Fibroblast of skin of back (primary cell): ENCODE results near the gene SSC4D.
"Not testable (repeated sequence)": the region's sequence is repeated elsewhere in the genome, so short reads cannot be mapped to it uniquely, and the experiment has no call there.

ENCODE experiments used
- DNase-seq: peaks from one replicate; pipeline ENCODE4 v3.0.0-alpha.2; 2013

Gene SSC4D

DNA sequence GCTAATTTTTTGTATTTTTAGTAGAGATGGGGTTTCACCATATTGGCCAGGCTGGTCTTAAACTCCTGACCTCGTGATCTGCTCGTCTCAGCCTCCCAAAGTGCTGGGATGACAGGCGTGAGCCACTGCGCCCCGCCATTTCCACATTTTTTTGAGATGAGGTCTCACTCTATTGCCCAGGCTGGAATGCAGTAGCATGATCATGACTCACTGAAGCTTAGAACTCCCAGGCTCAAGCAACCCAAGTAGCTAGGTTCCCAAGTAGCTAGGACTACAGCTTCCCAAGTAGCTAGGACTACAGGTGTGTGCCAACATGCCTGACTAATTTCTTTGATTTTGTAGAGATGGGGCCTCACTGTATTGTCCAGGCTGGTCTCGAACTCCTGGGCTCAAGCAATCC lies 11.6 kb upstream of the SSC4D start:
- peak; percentile 93 for DNase-seq

DNA sequence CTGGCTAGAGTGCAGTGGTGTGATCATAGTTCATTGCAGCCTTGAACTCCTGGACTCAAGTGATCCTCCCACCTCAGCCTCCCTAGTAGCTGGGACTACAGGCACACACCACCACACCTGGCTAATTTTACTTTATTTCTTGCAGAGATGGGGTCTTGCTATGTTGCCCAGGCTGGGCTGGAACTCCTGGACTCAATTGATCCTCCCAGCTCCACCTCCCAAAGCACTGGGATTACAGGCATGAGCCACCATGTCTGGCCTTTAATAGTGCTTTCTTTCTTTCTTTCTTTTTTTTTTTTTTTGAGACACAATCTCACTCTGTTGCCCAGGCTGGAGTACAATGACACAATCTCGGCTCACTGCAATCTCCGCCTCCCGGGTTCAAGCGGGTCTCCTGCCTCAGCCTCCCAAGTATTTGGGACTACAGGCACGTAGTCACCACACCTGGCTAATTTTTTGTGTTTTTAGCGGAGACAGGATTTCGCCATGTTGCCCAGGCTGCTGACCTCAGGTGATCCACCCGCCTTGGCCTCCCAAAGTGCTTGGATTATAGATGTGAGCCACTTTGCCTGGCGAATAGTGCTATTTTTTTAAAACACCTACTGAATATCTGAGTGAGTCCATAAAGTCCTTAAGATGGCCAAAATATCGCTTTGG lies 8.3 kb upstream of the SSC4D start:
- not testable (repeated sequence) for DNase-seq

DNA sequence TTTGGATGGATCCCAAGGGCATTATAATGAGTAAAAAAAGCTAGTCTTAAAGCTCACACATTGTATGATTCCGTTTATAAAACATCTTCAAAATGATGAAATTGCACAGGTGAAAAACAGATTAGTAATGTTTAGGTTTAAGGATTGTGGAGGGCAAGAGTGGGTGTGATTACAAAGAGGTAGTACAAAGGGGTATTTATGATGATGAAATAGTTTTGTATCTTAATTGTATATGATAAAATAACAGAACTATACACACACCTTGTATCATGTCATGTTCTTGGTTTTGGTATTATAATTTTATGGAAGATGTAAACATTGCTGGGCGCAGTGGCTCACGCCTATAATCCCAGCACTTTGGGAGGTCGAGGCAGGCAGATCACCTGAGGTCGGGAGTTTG lies 2.8 kb upstream of the SSC4D start:
- no peak for DNase-seq

DNA sequence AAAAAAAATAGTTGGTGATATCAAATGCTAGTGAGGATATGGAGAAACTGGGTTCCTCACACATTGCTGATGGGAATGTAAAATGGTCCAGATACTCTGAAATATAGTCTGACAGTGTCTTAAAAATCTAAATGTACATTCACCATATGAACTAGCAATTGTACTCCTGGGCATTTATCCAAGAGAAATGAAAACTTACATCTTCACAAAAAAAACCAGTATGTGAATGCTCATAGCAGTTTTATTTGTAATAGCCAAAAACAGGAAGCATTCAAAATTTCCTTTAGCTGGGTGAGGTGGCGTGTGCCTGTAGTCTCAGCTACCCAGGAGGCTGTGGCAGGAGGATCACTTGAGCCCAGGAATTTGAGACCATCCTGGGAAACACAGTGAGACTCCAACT lies 2.1 kb upstream of the SSC4D start:
- DNase-seq: peak; percentile 45

DNA sequence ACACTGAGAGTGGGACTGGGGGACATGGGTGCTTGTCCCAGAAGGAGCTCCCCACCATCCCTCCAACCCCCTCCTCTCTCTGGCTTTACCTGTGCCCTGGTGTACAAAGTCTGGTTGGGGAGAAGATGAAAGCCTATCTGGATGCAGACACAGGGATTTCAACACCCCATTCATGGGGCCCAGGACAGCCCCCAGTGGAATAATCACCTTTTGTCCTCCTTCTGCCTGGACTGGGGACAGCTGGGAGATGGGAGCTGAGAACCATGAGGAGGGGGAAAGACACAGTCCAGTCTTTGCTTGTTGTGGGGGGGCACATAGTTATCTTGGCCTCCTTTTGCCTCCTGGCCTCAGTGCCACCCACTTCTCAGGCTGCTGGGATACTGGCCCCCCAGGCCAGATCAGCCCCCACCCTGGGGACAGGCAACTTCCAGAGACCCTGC lies 1.4 kb downstream of the SSC4D start:
- DNase-seq: no peak

DNA sequence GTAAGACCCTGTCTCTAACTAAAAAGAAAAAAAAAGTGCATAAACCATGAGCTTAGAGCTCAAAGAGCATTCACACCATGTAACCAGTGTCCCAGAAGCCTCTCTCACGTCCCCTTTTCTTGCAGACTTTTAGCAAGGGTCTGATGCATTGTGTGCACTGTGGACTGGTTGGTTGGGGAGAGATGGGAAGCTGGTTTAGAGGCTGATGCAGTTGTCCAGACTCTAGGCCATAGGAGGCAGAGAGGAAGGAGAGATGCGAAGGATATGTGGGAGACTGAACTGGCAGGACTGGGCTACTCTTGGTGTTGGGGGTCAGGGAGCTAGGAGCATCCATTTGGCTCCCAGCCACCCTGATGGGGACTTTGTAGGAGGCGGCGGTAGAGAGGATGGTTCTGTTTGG lies 1.8 kb downstream of the SSC4D start:
- DNase-seq: no peak

DNA sequence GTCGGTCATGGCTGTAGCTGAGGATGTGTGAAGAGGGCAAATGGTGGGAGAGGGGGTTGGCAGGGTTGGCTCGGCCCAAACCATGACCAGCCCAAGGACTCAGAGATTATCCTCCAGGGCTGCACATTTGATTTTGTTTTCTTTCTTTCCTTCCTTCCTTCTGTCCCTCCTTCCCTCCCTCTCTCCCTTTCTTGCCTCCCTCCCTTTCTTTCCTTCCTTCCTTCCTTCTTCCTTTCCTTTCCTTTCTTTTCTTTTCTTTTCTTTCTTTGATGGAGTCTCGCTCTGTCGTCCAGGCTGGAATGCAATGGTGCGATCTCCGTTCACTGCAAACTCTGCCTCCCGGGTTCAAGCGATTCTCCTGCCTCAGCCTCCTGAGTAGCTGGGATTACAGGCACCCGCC lies 3.8 kb downstream of the SSC4D start:
- no peak for DNase-seq

DNA sequence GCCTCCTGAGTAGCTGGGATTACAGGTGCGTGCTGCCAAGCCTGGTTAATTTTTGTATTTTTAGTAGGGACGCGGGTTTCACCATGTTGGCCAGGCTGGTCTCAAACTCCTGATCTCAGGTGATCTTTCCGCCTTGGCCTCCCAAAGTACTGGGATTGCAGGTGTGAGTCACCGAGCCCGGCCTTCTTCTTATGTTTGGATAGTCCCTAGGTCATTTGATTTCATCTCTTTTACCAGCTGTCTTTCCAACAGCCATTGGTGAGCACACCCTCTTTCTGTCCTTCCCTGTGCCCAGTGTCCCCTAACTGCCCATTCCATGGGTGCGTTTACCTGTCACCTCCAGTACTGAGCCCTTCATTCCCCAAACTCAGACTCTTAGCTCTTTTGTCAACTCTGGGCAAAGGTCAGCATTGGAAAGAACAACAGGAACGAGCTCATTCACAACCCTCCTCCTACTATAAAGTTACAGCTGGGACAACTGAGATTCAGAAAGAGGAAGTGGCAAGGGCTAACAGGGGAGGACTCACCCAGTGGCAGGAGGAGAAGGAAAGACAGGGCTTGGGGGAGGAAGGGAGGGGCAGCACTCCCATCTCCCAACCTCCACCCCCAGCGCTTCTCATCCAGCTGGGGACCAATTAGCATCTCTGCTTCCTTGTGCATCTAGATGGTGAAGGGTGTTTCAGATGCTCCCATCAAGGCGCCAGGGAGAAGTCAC lies 5.6 kb downstream of the SSC4D start:
- no peak for DNase-seq

DNA sequence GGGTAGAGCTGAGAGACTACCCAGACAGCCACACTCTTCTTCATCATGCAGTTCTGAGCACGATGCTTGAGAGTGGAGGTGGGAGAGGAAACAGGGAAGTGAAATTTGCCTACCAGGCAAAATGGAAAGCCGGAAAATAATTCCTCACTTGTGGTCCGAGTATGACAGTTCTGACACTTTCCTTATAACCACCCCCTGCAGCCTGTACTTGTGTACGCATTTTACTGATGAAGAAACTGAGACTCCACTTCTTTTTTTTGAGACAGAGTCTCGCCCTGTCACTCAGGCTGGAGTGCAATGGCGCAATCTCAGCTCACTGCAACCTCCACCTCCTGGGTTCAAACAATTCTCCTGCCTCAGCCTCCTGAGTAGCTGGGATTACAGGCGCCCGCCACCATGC lies 6.4 kb downstream of the SSC4D start:
- DNase-seq: not testable (repeated sequence)

DNA sequence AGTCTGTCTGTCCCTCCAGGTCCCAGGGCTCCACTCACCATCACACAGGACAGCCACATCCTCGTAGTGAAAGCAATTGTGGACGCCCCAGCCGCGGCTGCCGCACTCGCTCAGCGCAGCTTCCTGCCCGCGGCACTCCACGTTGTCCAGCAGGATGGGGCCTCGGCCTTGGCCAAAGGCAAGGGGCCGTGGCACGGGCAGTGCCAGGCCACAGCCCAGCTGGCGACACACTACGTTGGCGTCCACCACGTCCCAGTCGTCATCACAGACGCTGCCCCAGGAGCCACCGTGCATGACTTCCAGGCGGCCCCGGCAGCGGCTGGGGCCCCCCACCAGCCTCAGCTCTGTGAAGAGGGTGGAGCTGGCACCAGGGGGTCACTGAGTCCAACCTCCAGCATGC lies 9.2 kb downstream of the SSC4D start:
- no peak for DNase-seq

DNA sequence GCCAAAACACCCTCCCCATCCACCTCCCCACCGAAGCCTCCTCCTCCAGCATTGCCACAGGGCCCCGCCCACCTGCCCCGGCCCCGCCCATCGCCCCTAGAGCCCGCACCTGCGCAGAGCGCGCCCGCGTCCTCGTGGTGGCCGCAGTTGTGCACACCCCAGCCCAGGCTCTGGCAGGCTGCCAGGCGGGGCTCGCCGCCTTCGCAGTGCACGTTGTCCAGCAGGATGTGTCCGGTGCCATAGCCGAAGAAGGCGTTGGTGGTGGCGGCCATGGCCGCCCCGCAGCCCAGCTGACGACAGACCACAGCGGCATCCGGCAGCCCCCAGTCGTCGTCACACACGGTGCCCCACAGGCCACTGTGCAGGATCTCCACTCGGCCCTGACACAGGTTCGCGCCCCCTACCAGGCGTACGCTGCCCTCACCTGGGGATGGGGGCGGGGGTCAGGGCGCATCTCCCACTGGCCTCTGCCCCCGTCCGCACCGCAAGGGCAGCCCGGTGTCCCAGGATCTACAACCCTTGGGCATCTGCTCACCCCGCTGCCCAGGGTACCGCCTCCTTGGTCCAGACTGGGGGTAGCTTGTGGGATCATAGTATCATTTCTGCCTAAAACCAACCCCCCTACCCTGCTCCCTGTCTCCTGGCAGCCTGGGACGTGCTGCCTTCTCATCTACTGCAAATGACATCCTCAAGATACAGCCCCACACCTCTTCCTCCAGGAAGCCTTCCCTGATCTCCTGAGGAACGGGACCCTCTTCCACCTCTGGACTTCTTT lies 11.9 kb downstream of the SSC4D start:
- peak; percentile 56 for DNase-seq

DNA sequence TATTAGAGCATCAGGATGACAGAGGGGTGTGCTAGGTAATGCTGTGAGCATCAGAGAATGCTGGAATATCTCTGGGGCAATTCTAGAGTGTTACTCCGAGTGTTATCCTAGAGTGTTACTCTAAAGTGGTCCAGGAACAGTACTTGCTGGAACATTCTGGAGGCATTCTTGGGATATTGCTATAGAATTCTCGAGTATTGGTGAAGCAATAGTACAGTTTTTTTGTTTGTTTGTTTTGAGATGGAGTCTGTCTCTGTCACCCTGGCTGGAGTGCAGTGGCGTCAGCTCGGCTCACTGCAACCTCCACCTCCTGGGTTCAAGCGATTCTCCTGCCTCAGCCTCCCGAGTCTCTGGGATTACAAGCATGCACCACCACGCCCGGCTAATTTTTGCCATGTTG lies 12.6 kb downstream of the SSC4D start:
- DNase-seq: no peak

DNA sequence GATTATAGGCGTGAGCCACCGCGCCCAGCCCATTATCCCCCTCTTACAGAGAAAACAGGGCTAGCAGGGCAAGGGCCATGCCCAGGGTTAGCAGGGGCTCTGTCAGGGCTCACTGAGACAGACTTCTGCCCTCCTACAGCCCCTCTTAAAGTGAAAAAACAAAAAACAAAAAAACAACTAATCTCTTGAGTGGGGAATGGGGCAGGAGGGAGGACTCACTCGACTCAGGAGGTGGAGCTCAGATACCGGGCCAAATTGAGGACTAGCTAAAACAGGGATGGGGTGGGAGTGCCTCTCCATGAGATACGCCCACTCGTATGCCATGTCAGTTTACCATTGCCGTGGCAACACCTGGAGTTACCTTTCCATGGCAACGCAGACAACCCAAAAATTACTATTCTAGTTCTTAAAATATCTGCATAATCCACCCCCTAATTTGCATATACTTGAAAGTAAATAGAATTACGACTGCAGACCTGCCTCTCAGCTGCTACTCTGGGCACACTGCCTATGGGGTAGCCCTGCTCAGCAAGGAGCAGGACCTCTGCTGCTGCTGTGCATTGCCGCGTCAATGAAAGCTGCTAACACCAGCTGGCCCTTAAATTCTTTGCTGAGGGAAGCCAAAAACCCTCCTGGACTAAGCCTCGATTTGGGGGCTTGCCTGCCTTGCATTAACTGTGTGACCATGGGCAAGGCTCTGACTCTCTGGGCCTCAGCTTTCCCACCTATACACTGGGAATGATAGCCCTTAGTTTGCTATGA lies 13.4 kb downstream of the SSC4D start:
- no peak for DNase-seq

DNA sequence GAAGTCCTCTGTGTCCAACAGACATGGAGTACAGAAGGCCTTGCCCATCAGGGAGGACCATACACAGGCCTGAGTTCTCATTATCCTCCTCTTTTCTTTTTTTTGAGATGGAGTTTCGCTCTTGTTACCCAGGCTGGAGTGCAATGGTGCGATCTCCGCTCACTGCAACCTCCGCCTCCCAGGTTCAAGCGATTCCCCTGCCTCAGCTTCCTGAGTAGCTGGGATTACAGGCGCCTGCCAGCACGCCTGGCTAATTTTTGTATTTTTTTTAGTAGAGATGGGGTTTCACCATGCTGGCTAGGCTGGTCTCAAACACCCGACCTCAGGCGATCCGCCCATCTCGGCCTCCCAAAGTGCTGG lies 13.9 kb downstream of the SSC4D start:
- not testable (repeated sequence) for DNase-seq

DNA sequence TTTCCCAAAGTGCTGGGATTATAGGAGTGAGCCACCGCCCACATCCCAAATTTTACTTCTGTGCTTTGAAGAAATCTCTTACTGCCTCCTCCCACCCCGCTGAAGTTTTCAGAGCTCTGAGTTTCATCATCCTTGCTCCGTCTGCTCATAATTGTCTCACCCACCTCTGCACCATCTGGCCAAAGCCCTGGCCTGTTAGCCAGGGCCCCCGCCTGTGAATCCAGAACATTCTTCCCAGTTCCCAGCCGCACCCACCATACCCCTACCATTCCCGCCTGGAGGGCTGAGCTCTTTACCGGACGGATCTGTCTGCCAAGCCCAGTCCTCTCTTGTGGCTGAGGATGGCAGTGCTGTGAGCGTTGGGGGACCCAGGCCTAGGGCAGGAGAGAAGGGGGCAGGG lies 14.5 kb downstream of the SSC4D start:
- no peak for DNase-seq

DNA sequence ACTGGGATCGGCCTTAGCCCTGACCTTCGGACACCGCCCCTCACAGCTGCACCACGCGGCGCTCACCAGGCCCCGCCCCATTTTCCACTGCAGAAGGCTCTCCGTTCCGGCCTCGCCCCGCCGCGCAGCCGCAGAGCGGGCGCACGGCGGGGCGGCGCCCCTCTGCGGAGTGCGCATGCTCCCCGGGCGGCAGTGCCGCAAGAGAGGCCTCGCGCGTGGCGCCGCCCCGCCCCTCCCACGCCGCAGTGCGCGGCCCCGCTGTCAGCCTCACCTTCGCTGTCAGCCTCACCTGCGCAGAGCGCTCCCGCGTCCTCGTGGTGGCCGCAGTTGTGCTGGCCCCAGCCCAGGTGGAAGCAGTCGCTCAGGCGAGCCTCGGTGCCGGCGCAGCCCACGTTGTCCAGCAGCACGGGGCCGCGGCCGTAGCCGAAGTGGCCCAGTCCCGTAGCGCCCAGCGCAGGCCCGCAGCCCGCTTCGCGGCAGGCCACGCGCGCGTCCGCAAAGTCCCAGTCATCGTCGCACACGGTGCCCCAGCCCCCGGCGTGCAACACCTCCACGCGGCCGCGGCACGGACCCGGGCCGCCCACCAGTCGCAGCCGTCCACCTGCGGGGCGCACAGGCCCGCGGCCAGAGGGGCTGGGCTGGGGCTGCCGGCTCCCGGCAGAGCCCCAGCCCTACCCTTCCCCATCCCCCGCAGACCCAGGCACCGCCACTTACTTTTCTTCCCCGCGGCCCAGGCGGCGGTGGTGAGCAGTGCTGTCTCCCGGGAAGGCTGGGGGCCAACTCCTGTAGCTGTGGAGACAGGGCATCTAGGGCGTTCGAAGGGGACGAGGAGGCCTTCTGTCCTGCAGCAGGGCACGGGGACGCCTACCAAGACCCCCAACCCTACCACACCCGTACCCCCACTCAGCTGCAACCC lies 16.1 kb downstream of the SSC4D start:
- peak; percentile 85 for DNase-seq

DNA sequence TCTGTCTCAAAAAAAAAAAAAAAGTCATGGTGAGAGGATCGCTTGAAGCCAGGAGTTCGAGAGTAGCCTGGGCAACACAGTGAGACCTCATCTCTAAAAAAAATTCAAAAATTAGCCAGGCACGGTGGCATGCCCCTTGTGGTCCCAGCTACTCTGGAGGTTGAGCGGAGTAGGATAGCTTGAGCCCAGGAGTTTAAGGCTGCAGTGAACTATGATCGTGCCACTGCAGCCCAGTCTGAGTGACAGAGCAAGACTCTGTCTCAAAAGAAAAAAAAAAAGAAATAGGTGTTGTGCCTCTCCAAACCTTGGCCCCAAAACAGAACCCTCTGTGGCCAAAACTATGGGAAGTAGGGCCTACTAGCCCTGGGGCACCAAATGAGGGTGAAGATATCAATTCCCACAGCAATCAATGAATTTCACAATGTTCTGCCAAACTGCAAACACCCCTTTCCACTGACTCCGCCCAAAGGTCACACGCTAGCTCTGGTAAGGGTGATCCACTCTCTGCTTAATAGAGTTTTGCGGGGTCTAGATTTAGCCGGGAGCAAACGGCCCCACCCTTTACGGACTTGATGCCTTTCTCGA lies 16.9 kb downstream of the SSC4D start:
- no peak for DNase-seq

DNA sequence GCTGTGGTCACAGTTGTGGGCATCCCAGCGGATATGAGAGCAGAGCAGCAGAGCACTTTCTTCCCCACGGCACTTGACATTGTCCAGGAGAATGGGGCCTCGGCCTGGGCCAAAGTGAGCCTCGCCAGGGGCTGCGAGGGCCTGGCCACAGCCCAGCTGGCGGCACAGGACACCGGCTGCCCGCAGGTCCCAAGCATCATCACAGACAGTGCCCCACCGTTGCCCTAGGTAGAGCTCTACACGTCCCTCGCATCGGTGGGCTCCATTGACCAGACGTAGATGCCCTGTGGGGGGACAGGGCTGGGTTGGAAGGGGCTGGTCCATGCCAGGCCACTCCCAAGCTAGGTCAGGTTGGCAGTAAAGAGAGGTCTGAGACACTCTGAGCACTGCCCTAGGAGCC lies 19.4 kb downstream of the SSC4D start:
- no peak for DNase-seq

DNA sequence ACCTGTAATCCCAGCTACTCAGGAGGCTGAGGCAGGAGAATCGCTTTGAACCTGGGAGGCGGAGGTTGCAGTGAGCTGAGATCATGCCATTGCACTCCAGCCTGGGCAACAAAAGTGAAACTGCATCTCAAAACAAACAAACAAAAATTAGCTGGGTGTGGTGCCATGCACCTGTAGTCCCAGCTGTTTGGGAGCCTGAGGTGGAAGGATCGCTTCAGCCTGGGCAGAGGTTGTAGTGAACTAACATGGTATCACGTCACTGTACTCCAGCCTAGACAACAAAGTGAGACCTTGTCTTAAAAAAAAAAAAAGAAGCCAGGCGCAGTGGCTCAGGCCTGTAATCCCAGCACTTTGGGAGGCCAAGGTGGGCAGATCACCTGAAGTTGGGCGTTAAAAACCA lies 21.7 kb downstream of the SSC4D start:
- DNase-seq: not testable (repeated sequence)

DNA sequence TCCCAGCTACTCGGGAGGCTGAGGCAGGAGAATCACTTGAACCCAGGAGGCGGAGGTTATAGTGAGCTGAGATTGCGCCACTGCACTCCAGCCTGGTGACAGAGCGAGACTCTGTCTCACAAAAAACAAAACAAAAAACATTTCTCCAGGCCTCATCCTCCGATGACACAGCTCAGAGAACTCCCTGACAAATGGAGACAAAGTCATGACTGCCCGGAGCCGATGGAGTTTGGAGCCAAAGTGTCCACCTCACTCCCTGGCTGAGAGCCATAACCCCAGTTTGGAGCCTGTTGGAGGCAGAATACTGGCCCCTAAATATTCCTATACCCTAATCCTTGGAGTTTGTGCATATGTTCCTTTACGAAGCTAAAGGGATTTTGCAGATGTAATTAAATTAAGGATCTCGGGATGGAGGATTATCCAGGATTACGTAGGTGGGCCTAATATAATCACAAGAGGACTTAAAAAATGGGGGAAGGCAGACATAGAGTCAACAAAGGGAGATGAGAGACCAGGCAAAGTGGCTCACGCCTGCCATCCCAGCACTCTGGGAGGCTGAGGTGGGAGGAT lies 22.7 kb downstream of the SSC4D start:
- peak; percentile 37 for DNase-seq
